CD14-positive monocyte (primary cell): ENCODE results near the gene JCAD. TPM values are rescaled to one million over a fixed set of nuclear protein-coding genes. Genes with fewer than 3 reads are reported as not detected.

Experiments
- DNase-seq, 3 donors: peaks; one replicate each; pipeline ENCODE4 v3.0.0-alpha.2; 2011 to 2022
- H2AFZ ChIP-seq: 2 replicates; pipeline ENCODE4 v1.6.0; 2012; ENCODE audit warnings: mild to moderate bottlenecking, low read depth, low read length, inconsistent platforms; ENCODE audit not compliant: insufficient read depth, poor library complexity, severe bottlenecking
- H3K27ac ChIP-seq, 2 donors: 1 replicate in 1 of 2; 2 replicates in 1 of 2; pipeline ENCODE4 v1.5.1; 2012 to 2013; ENCODE audit warnings: low read length in 2 of 2, control low read depth in 1 of 2, inconsistent platforms in 1 of 2, low read depth in 1 of 2, mild to moderate bottlenecking in 1 of 2
- H3K27me3 ChIP-seq, 2 donors: one replicate each; pipeline versions ENCODE4 v1.6.0 to v1.6.1; 2011 to 2013; ENCODE audit warnings: low read length in 2 of 2; ENCODE audit not compliant: control insufficient read depth in 2 of 2, insufficient read depth in 2 of 2
- H3K36me3 ChIP-seq, 2 donors: replicated peaks in 1 of 2; 1 replicate in 1 of 2; 2 replicates in 1 of 2; pipeline versions ENCODE4 v1.5.1 to v1.6.1; 2012 to 2013; ENCODE audit warnings: low read length in 2 of 2, control low read depth in 1 of 2, inconsistent platforms in 1 of 2, mild to moderate bottlenecking in 1 of 2; ENCODE audit not compliant: insufficient read depth in 2 of 2, control insufficient read depth in 1 of 2
- H3K4me1 ChIP-seq, 2 donors: 1 replicate in 1 of 2; 2 replicates in 1 of 2; pipeline versions ENCODE4 v1.5.1 to v1.6.1; 2012 to 2013; ENCODE audit warnings: low read length in 2 of 2, control low read depth in 1 of 2, inconsistent platforms in 1 of 2, mild to moderate bottlenecking in 1 of 2, moderate library complexity in 1 of 2; ENCODE audit not compliant: insufficient read depth in 2 of 2, control insufficient read depth in 1 of 2
- H3K4me2 ChIP-seq: replicated peaks from 2 replicates; pipeline ENCODE3; 2012; ENCODE audit warnings: low read length, moderate library complexity, mild to moderate bottlenecking; ENCODE audit not compliant: poor library complexity, severe bottlenecking; ENCODE audit errors: extremely low read depth
- H3K4me3 ChIP-seq, 3 experiments: fragments of 200-600 bp in 1 of 3; sonication (generic) in 1 of 3; replicated peaks in 1 of 3; 1 replicate in 2 of 3; 2 replicates in 1 of 3; pipeline ENCODE4 v1.5.1; 2011 to 2013; ENCODE audit warnings: low read length in 3 of 3, mild to moderate bottlenecking in 3 of 3, control low read depth in 2 of 3, low read depth in 2 of 3, inconsistent platforms in 1 of 3, moderate library complexity in 1 of 3
- H3K79me2 ChIP-seq: 2 replicates; pipeline ENCODE4 v1.6.0; 2012; ENCODE audit warnings: mild to moderate bottlenecking, control low read depth, inconsistent platforms, low read length, moderate library complexity; ENCODE audit not compliant: insufficient read depth
- H3K9ac ChIP-seq: 2 replicates; pipeline ENCODE4 v1.6.0; 2017; ENCODE audit warnings: low read length, mild to moderate bottlenecking; ENCODE audit not compliant: insufficient read depth, poor library complexity, severe bottlenecking
- H3K9me3 ChIP-seq, 2 donors: replicated peaks in 1 of 2; 1 replicate in 1 of 2; 2 replicates in 1 of 2; pipeline versions ENCODE4 v1.5.1 to v1.6.1; 2012 to 2013; ENCODE audit warnings: low read length in 2 of 2, control low read depth in 1 of 2; ENCODE audit not compliant: control insufficient read depth in 1 of 2, insufficient read depth in 1 of 2
- H4K20me1 ChIP-seq: 2 replicates; pipeline ENCODE4 v1.6.0; 2012; ENCODE audit warnings: mild to moderate bottlenecking, low read length, control low read depth, moderate library complexity; ENCODE audit not compliant: insufficient read depth
- H3K27ac Mint-ChIP-seq, 7 donors: one replicate each; pipeline ENCODE4 v1.8.0; 2020; ENCODE audit warnings: mild to moderate bottlenecking in 7 of 7, mixed read lengths in 7 of 7, moderate library complexity in 6 of 7, inconsistent platforms in 2 of 7
- H3K27me3 Mint-ChIP-seq, 3 donors: one replicate each; pipeline ENCODE4 v1.8.0; 2021 to 2022; ENCODE audit warnings: low read depth in 3 of 3, mild to moderate bottlenecking in 3 of 3, mixed read lengths in 3 of 3, moderate library complexity in 3 of 3, inconsistent platforms in 1 of 3
- H3K36me3 Mint-ChIP-seq, 2 donors: one replicate each; pipeline ENCODE4 v1.8.0; 2020; ENCODE audit warnings: mixed read lengths in 2 of 2, inconsistent platforms in 1 of 2, mild to moderate bottlenecking in 1 of 2
- H3K4me1 Mint-ChIP-seq: one replicate; pipeline ENCODE4 v1.8.0; 2020; ENCODE audit warnings: mild to moderate bottlenecking, mixed read lengths
- H3K4me3 Mint-ChIP-seq, 2 donors: one replicate each; pipeline ENCODE4 v1.8.0; 2020; ENCODE audit warnings: mild to moderate bottlenecking in 2 of 2, mixed read lengths in 2 of 2, moderate library complexity in 1 of 2
- H3K9me3 Mint-ChIP-seq, 7 donors: one replicate each; pipeline ENCODE4 v1.8.0; 2020 to 2022; ENCODE audit warnings: mixed read lengths in 7 of 7, mild to moderate bottlenecking in 6 of 7, moderate library complexity in 6 of 7, inconsistent platforms in 2 of 7
- WGBS: methylation state at CpG from one replicate; pipeline ENCODE4 v1.1.5; 2013; ENCODE audit warnings: missing lambda C conversion rate; ENCODE audit not compliant: insufficient coverage; 5-methylcytosine and 5-hydroxymethylcytosine counted together
- intact Hi-C, 2 donors: fragments of 100-400 bp; cut with micrococcal nuclease; formaldehyde crosslinking; loops; one replicate each; pipeline versions ENCODE4 v1.15.0 to v1.15.1; 2023
- polyA plus RNA-seq, 3 donors: library from polyadenylated mRNA; depleted of rRNA in 1 of 3; unstranded in 2 of 3; stranded (reverse) in 1 of 3; fragments of 300-500 nt in 2 of 3; fragments of >200 nt in 1 of 3; fragmentation: Illumina TruSeq in 2 of 3; gene quantifications; 1 replicate in 2 of 3; 2 replicates in 1 of 3; pipeline ENCODE4 v1.2.3, GENCODE V29; 2012 to 2021
- TF ChIP-seq, protein P1 (sequence below): fragments of 200-600 bp; IDR thresholded peaks from one replicate; pipeline ENCODE4 v1.8.0; 2022; ENCODE audit warnings: antibody characterized with exemption, mild to moderate bottlenecking

Gene JCAD
- polyA plus RNA-seq, 3 donors: not detected

DNA sequence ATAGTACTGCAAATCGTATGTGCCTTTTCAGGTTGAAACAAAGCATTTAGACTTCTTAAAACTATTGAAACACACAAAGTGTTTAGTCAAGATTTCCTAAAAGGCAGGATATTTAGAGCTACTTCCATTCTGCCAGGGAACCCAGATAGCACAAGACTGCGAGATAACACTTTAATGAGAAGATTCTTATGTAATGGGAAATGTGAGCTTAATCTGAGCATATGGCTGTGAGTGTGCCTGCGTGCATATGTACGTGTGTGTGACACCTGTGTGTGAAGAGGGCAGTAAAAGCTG lies 14.3 kb upstream of the JCAD start:
- Mint-ChIP-seq H3K36me3 (no peaks in the 10 kb centered on the region), H3K9me3 (peaks cover 0 to 2% (median 0%) of the 10 kb centered on the region in 7 donors), H3K27ac (no peak overlapping the region), H3K4me1 (no peaks in the 10 kb centered on the region), H3K27me3 (peaks cover 0 to 7% (median 2%) of the 10 kb centered on the region in 3 donors), H3K4me3 (no peak overlapping the region)
- Histone ChIP-seq H3K36me3 (no peaks in the 10 kb centered on the region), H3K79me2 (no peaks in the 10 kb centered on the region), H3K4me1 (no peaks in the 10 kb centered on the region), H2AFZ (no peak overlapping the region), H3K27me3 (no peaks in the 10 kb centered on the region), H3K9me3 (no peaks in the 10 kb centered on the region), H4K20me1 (no peaks in the 10 kb centered on the region), H3K27ac (no peak overlapping the region), H3K9ac (no peak overlapping the region), H3K4me2 (no peak overlapping the region), H3K4me3 (no peak overlapping the region)
- DNase-seq: no peak
- intact Hi-C loops: no loop called here
- WGBS: 96% methylated on average over 3 of the region's 4 CpGs
- TF ChIP-seq, protein P1, sequence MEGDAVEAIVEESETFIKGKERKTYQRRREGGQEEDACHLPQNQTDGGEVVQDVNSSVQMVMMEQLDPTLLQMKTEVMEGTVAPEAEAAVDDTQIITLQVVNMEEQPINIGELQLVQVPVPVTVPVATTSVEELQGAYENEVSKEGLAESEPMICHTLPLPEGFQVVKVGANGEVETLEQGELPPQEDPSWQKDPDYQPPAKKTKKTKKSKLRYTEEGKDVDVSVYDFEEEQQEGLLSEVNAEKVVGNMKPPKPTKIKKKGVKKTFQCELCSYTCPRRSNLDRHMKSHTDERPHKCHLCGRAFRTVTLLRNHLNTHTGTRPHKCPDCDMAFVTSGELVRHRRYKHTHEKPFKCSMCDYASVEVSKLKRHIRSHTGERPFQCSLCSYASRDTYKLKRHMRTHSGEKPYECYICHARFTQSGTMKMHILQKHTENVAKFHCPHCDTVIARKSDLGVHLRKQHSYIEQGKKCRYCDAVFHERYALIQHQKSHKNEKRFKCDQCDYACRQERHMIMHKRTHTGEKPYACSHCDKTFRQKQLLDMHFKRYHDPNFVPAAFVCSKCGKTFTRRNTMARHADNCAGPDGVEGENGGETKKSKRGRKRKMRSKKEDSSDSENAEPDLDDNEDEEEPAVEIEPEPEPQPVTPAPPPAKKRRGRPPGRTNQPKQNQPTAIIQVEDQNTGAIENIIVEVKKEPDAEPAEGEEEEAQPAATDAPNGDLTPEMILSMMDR: no peak

DNA sequence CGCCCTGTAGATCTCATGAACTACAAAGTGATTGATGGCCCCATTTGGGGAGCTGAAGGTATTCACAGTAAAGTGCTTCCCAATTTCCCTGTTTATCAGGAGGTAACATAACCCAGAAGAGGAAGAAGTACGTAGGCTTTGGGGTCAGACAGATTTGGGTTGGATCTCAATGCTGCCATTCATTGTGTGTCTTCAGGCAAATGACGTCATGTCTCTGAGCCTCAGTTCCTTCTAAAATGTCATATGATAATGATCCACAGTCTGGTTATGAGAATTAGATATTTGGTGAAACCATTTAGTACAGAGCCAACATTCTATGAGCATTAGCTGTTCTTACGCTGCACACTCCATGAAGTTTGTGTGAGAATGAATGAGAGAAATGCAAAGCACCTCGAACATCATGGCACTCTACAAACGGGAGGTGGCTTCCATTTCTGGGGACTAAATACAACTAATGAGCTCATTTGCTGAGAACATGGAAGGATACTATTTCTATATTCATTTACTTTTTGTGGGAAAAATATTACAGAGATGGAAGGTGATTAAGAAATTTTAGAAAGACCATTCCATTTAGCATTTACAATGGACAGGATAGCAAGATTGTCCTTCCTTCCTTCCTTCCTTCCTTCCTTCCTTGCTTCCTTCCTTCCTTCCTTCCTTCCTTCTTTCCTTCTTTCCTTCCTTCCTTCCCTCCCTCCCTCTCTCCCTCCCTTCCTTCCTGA lies 13.8 kb upstream of the JCAD start:
- H3K4me3 Mint-ChIP-seq: no peak overlapping the region
- H3K27ac Mint-ChIP-seq: no peak overlapping the region

More for the DNA sequence above, 13.8 kb upstream of the JCAD start:
- Histone ChIP-seq H3K9me3 (no peaks in the 10 kb centered on the region), H4K20me1 (no peaks in the 10 kb centered on the region), H3K4me3 (no peak overlapping the region), H3K27ac (no peak overlapping the region), H2AFZ (no peak overlapping the region), H3K36me3 (no peaks in the 10 kb centered on the region), H3K79me2 (no peaks in the 10 kb centered on the region), H3K27me3 (no peaks in the 10 kb centered on the region), H3K9ac (no peak overlapping the region), H3K4me2 (no peak overlapping the region), H3K4me1 (no peaks in the 10 kb centered on the region)
- WGBS: 71% methylated on average over 1 of the region's 6 CpGs
- Mint-ChIP-seq H3K9me3 (peaks cover 0 to 2% (median 0%) of the 10 kb centered on the region in 7 donors), H3K4me1 (no peaks in the 10 kb centered on the region), H3K27me3 (peaks cover 0 to 7% (median 2%) of the 10 kb centered on the region in 3 donors), H3K36me3 (no peaks in the 10 kb centered on the region)
- TF ChIP-seq, protein P1: no peak
- no peak for DNase-seq
- intact Hi-C loops: no loop called here
